ENCODE results near the gene USP13.
"Not testable (repeated sequence)": the region's sequence is repeated elsewhere in the genome, so short reads cannot be mapped to it uniquely, and the experiment has no call there.

USP13 gene

GRCh38 chr3:179738998-179739397, 86.2 kb downstream of the USP13 start:
- no peak for DNase-seq

GRCh38 chr3:179739816-179740594, 87.2 kb downstream of the USP13 start:
- no peak for DNase-seq

GRCh38 chr3:179743913-179744312, 91.1 kb downstream of the USP13 start:
- no peak for DNase-seq

- DNase-seq = no peak
Measured at GRCh38 chr3:179744667-179745066, 91.8 kb downstream of the USP13 start.

- no peak for DNase-seq
Measured at GRCh38 chr3:179745079-179745478, 92.2 kb downstream of the USP13 start.

- no peak for DNase-seq
Measured at GRCh38 chr3:179745716-179746115, 92.9 kb downstream of the USP13 start.

GRCh38 chr3:179750720-179751328, 98.0 kb downstream of the USP13 start:
- no peak for DNase-seq

GRCh38 chr3:179760944-179761343, 108.1 kb downstream of the USP13 start:
- no peak for DNase-seq

- no peak for DNase-seq
Measured at GRCh38 chr3:179765396-179765795, 112.6 kb downstream of the USP13 start.

GRCh38 chr3:179766416-179767133, 113.7 kb downstream of the USP13 start:
- no peak for DNase-seq

GRCh38 chr3:179768080-179768479, 115.2 kb downstream of the USP13 start:
- no peak for DNase-seq

- no peak for DNase-seq
Measured at GRCh38 chr3:179769411-179770247, 116.8 kb downstream of the USP13 start.

GRCh38 chr3:179771797-179772196, 119.0 kb downstream of the USP13 start:
- DNase-seq = no peak

- DNase-seq = no peak
Measured at GRCh38 chr3:179772297-179772696, 119.5 kb downstream of the USP13 start.

GRCh38 chr3:179775416-179776122, 122.7 kb downstream of the USP13 start:
- no peak for DNase-seq

GRCh38 chr3:179782841-179783240, 130.0 kb downstream of the USP13 start:
- DNase-seq = not testable (repeated sequence)

- DNase-seq = no peak
Measured at GRCh38 chr3:179788996-179789395, 136.2 kb downstream of the USP13 start.

- no peak for DNase-seq
Measured at GRCh38 chr3:179791793-179792192, 139.0 kb downstream of the USP13 start.

- DNase-seq = no peak
Measured at GRCh38 chr3:179794355-179794754, 141.5 kb downstream of the USP13 start.

- no peak for DNase-seq
Measured at GRCh38 chr3:179796421-179796820, 143.6 kb downstream of the USP13 start.

GRCh38 chr3:179797192-179797591, 144.4 kb downstream of the USP13 start:
- DNase-seq = no peak

GRCh38 chr3:179801263-179801662, 148.4 kb downstream of the USP13 start:
- DNase-seq = no peak

Data from stimulated activated CD4-positive, alpha-beta T cell treated with anti-CD3 and anti-CD28 coated beads, Interleukin-4, amount 100 ng/mL, for 24 hours (primary cell).